ENCODE data around the gene LCE3A.

- no peak for TF ChIP-seq CTCF (IDR thresholded peaks at IDR 0.05)
- no peak for TF ChIP-seq POLR2A (IDR thresholded peaks at IDR 0.05)
Measured at GRCh38 chr1:152582647-152583046, 40.3 kb downstream of the LCE3A start.

All from thyroid gland (tissue), 4 donors.